SU-DHL-6 (cell line): ENCODE results near the gene SUPT4H1.

ENCODE experiments used
- CTCF ChIP-seq: fragments of 200-600 bp; sonication (generic); IDR thresholded peaks from one replicate; pipeline ENCODE4 v1.5.1; 2017; ENCODE audit warnings: antibody characterized with exemption, mild to moderate bottlenecking, low read length, moderate library complexity; ENCODE audit not compliant: insufficient read depth, poor library complexity, severe bottlenecking
- EZH2phosphoT487 ChIP-seq: fragments of 200-600 bp; sonication (generic), shearing (Covaris generic); conservative IDR thresholded peaks from 2 replicates; pipeline ENCODE4 v1.6.1; 2018; ENCODE audit warnings: mild to moderate bottlenecking, antibody characterized with exemption, low read length, moderate library complexity, mixed read lengths

- TF ChIP-seq CTCF (no peak), EZH2phosphoT487 (no peak)
Measured at GRCh38 chr17:58370716-58371115, 18.7 kb upstream of the SUPT4H1 start.
